Spinal cord (tissue), 10 donors: ENCODE measurements around the gene NCKAP5. TPM values are rescaled to one million over a fixed set of nuclear protein-coding genes. Genes with fewer than 3 reads are reported as not detected.

Experiments
- DNase-seq, 6 donors: peaks; one replicate each; pipeline versions ENCODE4 v3.0.0 to v3.0.0-alpha.2; 2013 to 2015; ENCODE audit warnings: low spot score in 6 of 6, low read depth in 4 of 6
- H3K27ac ChIP-seq: one replicate; pipeline ENCODE4 v1.5.1; 2013; ENCODE audit warnings: low read depth, low read length, control low read depth
- H3K27me3 ChIP-seq: one replicate; pipeline ENCODE4 v1.6.1; 2013; ENCODE audit warnings: low read length; ENCODE audit not compliant: control insufficient read depth, insufficient read depth
- H3K36me3 ChIP-seq: one replicate; pipeline ENCODE4 v1.6.1; 2013; ENCODE audit warnings: low read length; ENCODE audit not compliant: control insufficient read depth, insufficient read depth
- H3K4me1 ChIP-seq: one replicate; pipeline ENCODE4 v1.6.1; 2013; ENCODE audit warnings: low read length; ENCODE audit not compliant: control insufficient read depth, insufficient read depth
- H3K4me3 ChIP-seq: one replicate; pipeline ENCODE4 v1.5.1; 2013; ENCODE audit warnings: low read depth, low read length, control low read depth
- H3K9me3 ChIP-seq: one replicate; pipeline ENCODE4 v1.6.1; 2013; ENCODE audit warnings: low read length; ENCODE audit not compliant: control insufficient read depth, insufficient read depth
- WGBS: methylation state at CpG from one replicate; pipeline ENCODE4 v1.1.5; 2013; ENCODE audit warnings: missing lambda C conversion rate; ENCODE audit not compliant: insufficient coverage; 5-methylcytosine and 5-hydroxymethylcytosine counted together
- polyA plus RNA-seq, 2 donors: library from polyadenylated mRNA; unstranded; fragments of 120-200 nt; gene quantifications; one replicate each; pipeline ENCODE4 v1.2.1, GENCODE V29; 2013; ENCODE audit not compliant: insufficient read length in 2 of 2
- total RNA-seq, 2 donors: library from RNA; depleted of rRNA in 1 of 2; stranded (reverse); fragments of 120-200 nt in 1 of 2; fragments of >200 nt in 1 of 2; gene quantifications; one replicate each; pipeline versions ENCODE4 v1.2.3 to v1.2.4, GENCODE V29; 2013 to 2014
- donor health status: healthy.

NCKAP5 gene
- total and polyA plus RNA-seq, 4 donors: 8.9 to 17.7 (median 11.6) TPM

DNA sequence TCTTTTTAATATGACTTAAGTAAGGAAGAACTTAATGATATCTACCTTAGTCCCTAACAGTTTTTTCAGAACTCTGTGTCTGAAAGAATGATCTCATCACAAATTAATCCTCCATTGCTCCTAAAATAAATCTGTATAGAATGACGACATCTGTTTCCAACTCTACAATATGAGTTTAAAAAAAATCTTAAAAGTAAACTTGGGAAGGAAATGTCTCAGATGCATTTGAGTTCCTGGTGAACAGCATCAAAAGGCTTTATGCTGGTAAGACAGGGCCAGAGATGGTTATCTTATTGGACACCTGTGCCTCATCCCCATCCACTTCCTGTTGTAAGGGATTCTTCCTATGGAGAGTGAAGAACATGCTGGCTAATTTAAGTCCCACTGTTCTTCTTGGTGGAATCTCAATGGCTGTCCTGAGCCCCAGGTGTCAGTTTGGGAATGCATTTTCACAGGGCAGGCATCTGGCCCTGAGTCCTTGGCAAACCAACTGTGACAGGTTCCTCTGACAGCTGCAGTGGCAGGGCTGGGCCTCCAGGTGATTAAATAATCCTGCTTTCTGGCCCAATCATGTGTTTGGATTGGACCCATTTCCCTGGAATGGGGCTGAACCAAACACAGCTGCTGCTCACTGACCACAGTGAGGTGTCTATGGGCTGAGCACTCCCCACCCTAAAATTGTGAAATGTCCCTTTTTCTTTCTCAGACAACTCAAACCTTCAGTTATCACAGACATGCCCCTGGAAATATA, 12.9 kb upstream of the NCKAP5 start:
- no peaks in the 10 kb centered on the region for H3K4me1 ChIP-seq
- H3K9me3 ChIP-seq: no peaks in the 10 kb centered on the region
- no peak for DNase-seq
- H3K4me3 ChIP-seq: no peak overlapping the region
- H3K36me3 ChIP-seq: no peaks in the 10 kb centered on the region
- no peak overlapping the region for H3K27ac ChIP-seq
- H3K27me3 ChIP-seq: no peaks in the 10 kb centered on the region
- WGBS: no CpG with 5 or more reads among the region's 1 CpG

DNA sequence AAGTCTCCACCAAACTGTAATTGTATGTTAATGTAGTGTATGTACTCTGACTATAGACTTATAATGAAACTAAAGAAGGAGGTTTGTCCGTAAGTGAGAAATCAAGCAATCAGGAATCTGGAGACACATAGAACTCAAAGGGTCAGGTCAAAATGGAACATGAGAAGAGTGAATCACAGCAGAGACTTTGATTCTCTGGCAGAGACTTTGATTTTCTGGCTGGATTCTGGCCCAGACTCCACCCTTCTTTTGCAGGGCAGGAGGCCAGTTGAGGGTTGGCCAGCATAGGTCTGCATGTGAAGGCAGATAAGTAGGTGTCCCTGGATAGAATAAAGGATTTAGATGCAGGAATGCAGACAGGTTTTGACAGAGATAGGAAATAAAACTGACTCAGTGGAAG, 11.0 kb upstream of the NCKAP5 start:
- H3K36me3 ChIP-seq: no peaks in the 10 kb centered on the region
- no peak overlapping the region for H3K4me3 ChIP-seq
- peaks cover 6% of the 10 kb centered on the region for H3K4me1 ChIP-seq
- no peak overlapping the region for H3K27ac ChIP-seq
- DNase-seq: no peak
- H3K9me3 ChIP-seq: no peaks in the 10 kb centered on the region
- no CpG with 5 or more reads among the region's 1 CpG for WGBS
- no peaks in the 10 kb centered on the region for H3K27me3 ChIP-seq

GRCh38 chr2:133576714-133577113, 8.5 kb upstream of the NCKAP5 start:
- H3K4me3 ChIP-seq: no peak overlapping the region
- WGBS: 100% methylated on average over 1 of the region's 1 CpG

DNA sequence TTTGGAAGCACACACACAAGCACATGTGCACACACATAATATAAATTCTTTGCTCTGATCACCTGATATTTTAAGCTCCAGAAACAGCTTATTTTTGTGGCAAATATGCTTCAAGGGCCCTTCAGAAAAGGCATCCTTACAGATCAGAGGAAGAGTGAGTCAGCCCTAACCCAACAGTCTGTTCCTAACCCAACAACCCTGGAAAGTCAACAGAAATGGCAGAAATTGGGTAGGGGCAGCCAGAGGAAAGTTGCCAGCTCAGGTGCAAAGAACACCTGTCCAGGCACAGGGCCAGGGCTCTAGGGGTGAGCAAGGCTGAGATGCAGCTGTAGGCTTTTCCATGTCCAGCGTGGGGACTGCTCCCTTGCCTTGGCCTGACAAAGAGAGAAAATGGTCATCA, 6.4 kb upstream of the NCKAP5 start:
- no peak overlapping the region for H3K27ac ChIP-seq
- no peaks in the 10 kb centered on the region for H3K9me3 ChIP-seq
- H3K27me3 ChIP-seq: no peaks in the 10 kb centered on the region
- H3K4me1 ChIP-seq: peaks cover 8% of the 10 kb centered on the region
- WGBS: 80% methylated on average over 1 of the region's 1 CpG
- H3K36me3 ChIP-seq: no peaks in the 10 kb centered on the region
- no peak for DNase-seq
- H3K4me3 ChIP-seq: no peak overlapping the region

More at GRCh38 chr2:133576714-133577113, 8.5 kb upstream of the NCKAP5 start:
- Histone ChIP-seq H3K27me3 (no peaks in the 10 kb centered on the region), H3K9me3 (no peaks in the 10 kb centered on the region), H3K27ac (no peak overlapping the region), H3K4me1 (peaks cover 8% of the 10 kb centered on the region), H3K36me3 (no peaks in the 10 kb centered on the region)
- no peak for DNase-seq

DNA sequence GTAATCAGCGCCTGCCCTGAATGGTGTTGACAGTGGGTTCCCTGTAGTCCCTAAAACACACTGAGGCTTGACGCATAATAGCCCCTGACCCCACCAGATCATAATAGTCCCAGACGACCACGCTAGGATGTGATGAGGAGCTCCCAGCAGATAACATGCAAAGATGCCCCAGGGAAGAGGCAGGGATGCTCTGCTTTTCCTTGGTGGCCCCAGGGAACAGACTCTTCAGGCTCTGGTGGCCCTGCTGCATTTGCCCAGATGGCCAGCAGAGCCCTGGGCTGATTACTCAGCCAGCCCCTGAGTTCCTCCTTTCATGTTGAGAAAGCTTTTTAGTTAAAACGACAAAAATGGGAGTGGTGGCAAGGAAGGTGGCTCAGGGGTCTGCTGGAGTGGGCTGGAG, 5.9 kb upstream of the NCKAP5 start:
- Histone ChIP-seq H3K4me1 (peaks cover 8% of the 10 kb centered on the region), H3K27me3 (peaks cover under 1% of the 10 kb centered on the region), H3K9me3 (no peaks in the 10 kb centered on the region), H3K36me3 (no peaks in the 10 kb centered on the region), H3K4me3 (no peak overlapping the region), H3K27ac (no peak overlapping the region)
- WGBS: 71% methylated on average over 4 of the region's 5 CpGs
- DNase-seq: no peak

DNA sequence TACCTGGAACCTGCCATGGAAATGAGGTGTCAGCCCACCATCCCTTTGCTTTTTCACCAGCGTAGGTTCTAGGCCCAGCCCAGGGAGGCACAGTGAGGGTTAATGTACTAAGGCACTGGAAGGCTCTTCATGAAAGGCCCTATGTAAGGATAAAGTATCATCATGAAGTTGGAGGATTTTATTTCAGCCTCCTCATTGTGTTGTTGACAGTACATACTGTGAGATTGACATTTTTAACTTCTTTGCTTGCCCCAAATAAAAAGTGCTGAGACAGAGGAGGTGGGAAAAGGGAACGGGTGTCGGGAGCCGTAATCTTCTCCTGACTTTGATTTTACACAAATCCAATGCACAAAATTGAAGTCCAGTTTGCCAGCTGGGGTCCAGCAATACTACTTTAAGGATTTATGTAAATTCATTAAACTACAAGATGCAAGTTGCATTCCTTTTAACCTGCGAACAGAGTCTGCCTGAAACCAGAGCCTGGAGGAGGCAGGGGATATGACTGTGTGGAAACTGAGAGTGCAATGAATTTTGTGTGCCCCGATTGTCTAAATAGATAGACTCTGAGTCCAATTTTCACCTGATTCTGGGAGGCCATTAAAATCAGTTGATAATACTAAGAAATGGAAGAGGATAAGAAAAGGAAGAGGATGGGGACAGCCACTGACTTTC, 5.4 kb upstream of the NCKAP5 start:
- Histone ChIP-seq H3K9me3 (no peaks in the 10 kb centered on the region), H3K36me3 (no peaks in the 10 kb centered on the region), H3K27ac (no peak overlapping the region), H3K4me3 (no peak overlapping the region), H3K27me3 (peaks cover 2% of the 10 kb centered on the region), H3K4me1 (peaks cover 8% of the 10 kb centered on the region)
- 83% methylated on average over 2 of the region's 6 CpGs for WGBS
- no peak for DNase-seq

DNA sequence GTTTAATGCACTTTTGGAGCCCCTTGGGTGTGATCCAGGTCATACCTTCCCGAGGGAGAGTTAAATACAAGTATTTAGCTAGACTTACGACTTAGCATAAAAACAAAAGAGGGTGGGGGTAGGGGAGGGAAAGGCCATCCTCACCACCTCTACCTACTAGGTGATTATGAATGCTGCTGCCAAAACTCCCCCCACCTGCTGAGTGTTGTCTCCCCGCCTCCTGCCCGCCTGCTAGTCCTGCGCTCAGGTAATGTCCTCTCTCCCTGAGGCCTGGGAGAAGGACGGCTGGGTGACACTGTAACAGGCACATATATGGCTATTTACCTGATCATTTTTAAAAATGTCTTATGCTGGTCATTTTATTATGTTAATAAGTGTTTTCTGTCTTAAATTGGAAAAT, 3.0 kb upstream of the NCKAP5 start:
- Histone ChIP-seq H3K36me3 (no peaks in the 10 kb centered on the region), H3K27me3 (peaks cover 5% of the 10 kb centered on the region), H3K9me3 (no peaks in the 10 kb centered on the region), H3K27ac (no peak overlapping the region), H3K4me1 (peaks cover 13% of the 10 kb centered on the region), H3K4me3 (no peak overlapping the region)
- WGBS: no CpG with 5 or more reads among the region's 6 CpGs
- no peak for DNase-seq

DNA sequence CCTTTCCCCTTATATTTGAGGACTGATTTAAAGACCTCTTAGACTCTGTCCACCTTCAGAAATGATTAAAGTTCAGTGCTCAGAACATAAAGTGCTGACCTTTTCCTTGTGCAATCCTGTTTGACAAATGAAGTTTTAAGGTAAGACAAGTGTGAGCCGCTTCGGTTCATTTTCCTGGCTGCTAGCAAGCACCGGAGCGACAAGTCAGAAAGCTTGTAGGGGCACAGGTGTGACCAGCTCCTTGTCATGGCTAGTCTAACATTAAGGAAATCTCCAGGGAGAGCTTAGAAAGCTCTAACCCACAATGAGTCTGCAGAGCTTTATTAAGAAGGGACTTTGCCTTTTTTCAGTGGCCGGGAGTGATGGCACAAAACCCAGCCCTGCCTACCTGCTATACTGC, 2.3 kb upstream of the NCKAP5 start:
- H3K27me3 ChIP-seq: peaks cover 5% of the 10 kb centered on the region
- peaks cover 13% of the 10 kb centered on the region for H3K4me1 ChIP-seq
- no peaks in the 10 kb centered on the region for H3K36me3 ChIP-seq
- no peak for DNase-seq
- WGBS: 98% methylated on average over 4 of the region's 5 CpGs
- H3K4me3 ChIP-seq: no peak overlapping the region
- no peaks in the 10 kb centered on the region for H3K9me3 ChIP-seq
- H3K27ac ChIP-seq: no peak overlapping the region

DNA sequence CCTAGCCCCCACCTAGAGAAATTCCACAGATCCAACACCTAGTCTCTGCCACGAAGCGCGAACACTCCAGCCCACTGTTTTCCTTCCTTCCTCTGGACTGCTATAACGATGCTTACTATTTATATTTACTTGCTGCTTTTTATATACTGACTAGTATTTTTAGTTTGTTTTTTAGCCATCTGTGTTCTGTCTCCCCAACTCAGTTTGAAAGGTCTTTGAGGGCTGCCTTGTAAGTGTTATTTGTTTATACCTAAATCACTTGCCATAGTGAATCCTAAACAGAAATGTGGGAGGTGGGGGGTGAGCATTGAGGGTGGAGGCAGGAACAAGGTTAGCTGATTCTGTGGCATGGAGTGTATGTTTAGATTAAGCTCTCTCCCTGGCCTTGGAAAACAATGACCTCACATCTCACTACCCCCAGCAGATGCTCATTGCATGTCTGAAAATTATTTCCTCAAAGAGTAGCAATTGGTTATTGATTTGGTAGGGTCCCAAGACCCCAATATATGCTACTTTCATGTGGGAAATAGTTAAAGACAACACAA, 1.1 kb upstream of the NCKAP5 start:
- no peaks in the 10 kb centered on the region for H3K9me3 ChIP-seq
- no CpG with 5 or more reads among the region's 4 CpGs for WGBS

DNA sequence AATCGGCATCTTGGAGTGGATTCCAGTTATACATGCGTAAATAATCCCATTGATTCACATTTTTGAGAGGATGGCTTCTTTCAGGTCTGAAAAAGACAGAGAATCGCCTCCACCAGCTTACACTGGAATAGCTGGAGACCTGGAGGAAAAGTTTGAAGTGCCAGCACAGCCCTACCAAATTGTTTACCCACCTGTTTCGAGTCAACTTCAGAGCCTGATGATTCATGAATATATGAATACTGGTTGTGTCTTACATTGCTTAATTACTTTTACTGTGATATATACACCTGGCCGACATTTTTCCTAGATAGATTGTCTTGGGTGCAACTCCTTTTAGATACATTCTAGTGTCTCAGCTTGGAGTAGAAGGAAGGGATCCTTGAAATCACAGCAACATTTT, 335 bp upstream of the NCKAP5 start:
- Histone ChIP-seq H3K27ac (peak overlapping the region; percentile 63), H3K36me3 (no peaks in the 10 kb centered on the region), H3K27me3 (peaks cover 9% of the 10 kb centered on the region), H3K4me1 (peaks cover 9% of the 10 kb centered on the region), H3K9me3 (no peaks in the 10 kb centered on the region), H3K4me3 (peak overlapping the region; percentile 28)
- WGBS: no CpG with 5 or more reads among the region's 5 CpGs
- no peak for DNase-seq

More for the DNA sequence above, 1.1 kb upstream of the NCKAP5 start:
- H3K27ac ChIP-seq: no peak overlapping the region
- H3K27me3 ChIP-seq: peaks cover 9% of the 10 kb centered on the region
- H3K4me1 ChIP-seq: peaks cover 12% of the 10 kb centered on the region
- no peak for DNase-seq
- no peak overlapping the region for H3K4me3 ChIP-seq
- no peaks in the 10 kb centered on the region for H3K36me3 ChIP-seq
